ENCODE data around the gene CTNNA3. TPM values are rescaled to one million over a fixed set of nuclear protein-coding genes. Genes with fewer than 3 reads are reported as not detected.
A peak's percentile ranks its signal among the peaks of the same experiment; 100 is the strongest.
"Not testable (repeated sequence)": the region's sequence is repeated elsewhere in the genome, so short reads cannot be mapped to it uniquely, and the experiment has no call there.

Gene CTNNA3
- total RNA-seq, 1 donor from 2014 or later, result 3.3 TPM

DNA sequence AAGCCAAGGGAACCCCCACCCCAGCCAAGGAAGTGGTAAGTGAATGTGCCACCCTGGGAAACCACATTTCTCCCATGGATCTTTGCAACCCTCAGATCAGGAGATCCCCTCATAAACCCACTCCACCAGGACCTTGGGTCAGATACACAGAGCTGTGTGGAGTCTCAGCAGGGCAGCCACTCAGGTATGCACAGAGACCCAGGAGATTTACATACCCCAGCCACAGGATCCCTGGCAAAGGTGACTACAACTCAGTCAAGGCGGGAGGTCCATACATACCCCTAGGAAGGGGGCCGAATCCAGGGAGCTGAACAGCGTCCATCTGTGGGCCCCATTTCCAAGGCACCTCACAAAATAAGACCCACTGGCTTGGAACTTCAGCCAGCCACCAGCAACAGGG is 293.4 kb downstream of the CTNNA3 start:
- peaks cover 4% of the 10 kb centered on the region for H3K9me3 Mint-ChIP-seq (ENCODE audit: unreplicated experiment)
- no peak overlapping the region for H3K27ac Mint-ChIP-seq (ENCODE audit: unreplicated experiment)
- no peak for DNase-seq
- H3K4me3 Mint-ChIP-seq (ENCODE audit: unreplicated experiment), result no peak overlapping the region
- TF ChIP-seq, protein P1, sequence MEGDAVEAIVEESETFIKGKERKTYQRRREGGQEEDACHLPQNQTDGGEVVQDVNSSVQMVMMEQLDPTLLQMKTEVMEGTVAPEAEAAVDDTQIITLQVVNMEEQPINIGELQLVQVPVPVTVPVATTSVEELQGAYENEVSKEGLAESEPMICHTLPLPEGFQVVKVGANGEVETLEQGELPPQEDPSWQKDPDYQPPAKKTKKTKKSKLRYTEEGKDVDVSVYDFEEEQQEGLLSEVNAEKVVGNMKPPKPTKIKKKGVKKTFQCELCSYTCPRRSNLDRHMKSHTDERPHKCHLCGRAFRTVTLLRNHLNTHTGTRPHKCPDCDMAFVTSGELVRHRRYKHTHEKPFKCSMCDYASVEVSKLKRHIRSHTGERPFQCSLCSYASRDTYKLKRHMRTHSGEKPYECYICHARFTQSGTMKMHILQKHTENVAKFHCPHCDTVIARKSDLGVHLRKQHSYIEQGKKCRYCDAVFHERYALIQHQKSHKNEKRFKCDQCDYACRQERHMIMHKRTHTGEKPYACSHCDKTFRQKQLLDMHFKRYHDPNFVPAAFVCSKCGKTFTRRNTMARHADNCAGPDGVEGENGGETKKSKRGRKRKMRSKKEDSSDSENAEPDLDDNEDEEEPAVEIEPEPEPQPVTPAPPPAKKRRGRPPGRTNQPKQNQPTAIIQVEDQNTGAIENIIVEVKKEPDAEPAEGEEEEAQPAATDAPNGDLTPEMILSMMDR (IDR thresholded peaks at IDR 0.05; ENCODE audit: partially characterized antibody, unreplicated experiment), result no peak
- no peaks in the 10 kb centered on the region for H3K36me3 Mint-ChIP-seq (ENCODE audit: unreplicated experiment)
- H3K4me1 Mint-ChIP-seq (ENCODE audit: low read depth, unreplicated experiment), result no peaks in the 10 kb centered on the region
- H3K27me3 Mint-ChIP-seq (ENCODE audit: unreplicated experiment), result peaks cover 2% of the 10 kb centered on the region

DNA sequence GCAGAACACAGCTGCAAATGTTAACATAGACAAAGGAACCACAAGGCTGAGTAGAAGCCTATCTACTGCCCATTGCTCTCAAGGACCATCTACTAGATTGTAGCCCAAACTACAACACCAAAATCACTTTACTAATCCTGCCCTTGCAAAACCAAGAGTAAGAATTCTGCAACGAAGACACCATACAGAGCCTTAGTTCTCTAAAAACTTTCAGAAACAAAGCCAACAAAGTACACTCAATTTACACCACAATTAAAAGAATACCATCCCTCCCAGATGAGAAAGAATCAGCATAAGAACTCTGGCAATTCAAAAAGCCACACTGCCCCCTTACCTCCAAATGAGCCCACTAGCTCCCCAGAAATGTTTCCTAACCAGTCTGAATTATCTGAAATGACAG is 294.3 kb downstream of the CTNNA3 start:
- H3K9me3 Mint-ChIP-seq (ENCODE audit: unreplicated experiment), result peaks cover 4% of the 10 kb centered on the region
- no peak overlapping the region for H3K27ac Mint-ChIP-seq (ENCODE audit: unreplicated experiment)
- H3K4me1 Mint-ChIP-seq (ENCODE audit: low read depth, unreplicated experiment), result no peaks in the 10 kb centered on the region
- no peak for DNase-seq
- H3K36me3 Mint-ChIP-seq (ENCODE audit: unreplicated experiment), result peaks cover 6% of the 10 kb centered on the region
- H3K27me3 Mint-ChIP-seq (ENCODE audit: unreplicated experiment), result peaks cover 2% of the 10 kb centered on the region
- H3K4me3 Mint-ChIP-seq (ENCODE audit: unreplicated experiment), result no peak overlapping the region
- TF ChIP-seq, protein P1 (IDR thresholded peaks at IDR 0.05; ENCODE audit: partially characterized antibody, unreplicated experiment), result no peak

DNA sequence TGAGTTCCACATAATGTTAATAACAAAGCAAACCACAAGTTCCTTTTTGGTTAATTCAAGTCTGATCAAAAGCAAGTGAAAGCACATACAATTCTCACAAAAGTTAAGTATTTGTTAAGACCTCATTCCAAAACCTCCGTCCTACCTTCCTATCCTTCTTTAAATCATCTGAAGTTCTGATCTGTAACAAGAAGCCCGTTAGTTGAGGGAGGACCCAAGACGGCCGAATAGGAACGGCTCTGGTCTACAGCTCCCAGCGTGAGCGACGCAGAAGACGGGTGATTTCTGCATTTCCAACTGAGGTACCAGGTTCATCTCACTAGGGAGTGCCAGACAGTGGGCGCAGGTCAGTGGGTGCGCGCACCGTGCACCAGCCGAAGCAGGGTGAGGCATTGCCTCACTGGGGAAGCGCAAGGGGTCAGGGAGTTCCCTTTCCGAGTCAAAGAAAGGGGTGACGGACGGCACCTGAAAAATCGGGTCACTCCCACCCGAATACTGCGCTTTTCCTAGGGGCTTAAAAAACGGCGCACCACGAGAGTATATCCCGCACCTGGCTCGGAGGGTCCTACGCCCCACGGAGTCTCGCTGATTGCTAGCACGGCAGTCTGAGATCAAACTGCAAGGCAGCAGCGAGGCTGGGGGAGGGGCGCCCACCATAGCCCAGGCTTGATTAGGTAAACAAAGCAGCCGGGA is 309.0 kb downstream of the CTNNA3 start:
- Mint-ChIP-seq H3K4me3 (ENCODE audit: unreplicated experiment) (peak overlapping the region; percentile 93), H3K27ac (ENCODE audit: unreplicated experiment) (peak overlapping the region; percentile 95), H3K4me1 (ENCODE audit: low read depth, unreplicated experiment) (peaks cover 17% of the 10 kb centered on the region)
- peak; percentile 46 for DNase-seq
- not testable (repeated sequence) for H3K27me3 Mint-ChIP-seq (ENCODE audit: unreplicated experiment); H3K9me3 Mint-ChIP-seq (ENCODE audit: unreplicated experiment); H3K36me3 Mint-ChIP-seq (ENCODE audit: unreplicated experiment)

DNA sequence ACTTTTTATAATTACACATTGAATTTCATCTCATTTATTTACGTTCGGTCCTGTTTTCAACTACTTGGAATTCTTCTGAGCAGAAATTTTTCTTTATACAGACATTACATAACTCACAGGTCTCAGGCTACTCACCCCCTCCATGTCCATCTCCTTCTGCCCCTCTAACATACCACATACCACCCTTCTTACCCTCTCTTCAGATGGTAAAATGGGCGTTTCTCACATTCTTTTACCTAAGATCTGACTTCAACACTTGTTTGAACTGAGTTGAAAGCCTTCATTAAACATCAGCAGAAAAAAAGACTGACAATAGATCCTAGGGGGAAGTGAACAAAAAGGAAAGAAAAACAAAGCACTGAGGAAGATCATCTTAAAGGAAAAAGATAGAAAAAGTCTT is 309.7 kb downstream of the CTNNA3 start:
- peaks cover 17% of the 10 kb centered on the region for H3K4me1 Mint-ChIP-seq (ENCODE audit: low read depth, unreplicated experiment)
- H3K9me3 Mint-ChIP-seq (ENCODE audit: unreplicated experiment), result peaks cover 2% of the 10 kb centered on the region
- no peaks in the 10 kb centered on the region for H3K36me3 Mint-ChIP-seq (ENCODE audit: unreplicated experiment)
- H3K27me3 Mint-ChIP-seq (ENCODE audit: unreplicated experiment), result no peaks in the 10 kb centered on the region
- no peak for DNase-seq
- no peak overlapping the region for H3K27ac Mint-ChIP-seq (ENCODE audit: unreplicated experiment)
- TF ChIP-seq, protein P1 (IDR thresholded peaks at IDR 0.05; ENCODE audit: partially characterized antibody, unreplicated experiment), result no peak
- peak overlapping the region; percentile 93 for H3K4me3 Mint-ChIP-seq (ENCODE audit: unreplicated experiment)

DNA sequence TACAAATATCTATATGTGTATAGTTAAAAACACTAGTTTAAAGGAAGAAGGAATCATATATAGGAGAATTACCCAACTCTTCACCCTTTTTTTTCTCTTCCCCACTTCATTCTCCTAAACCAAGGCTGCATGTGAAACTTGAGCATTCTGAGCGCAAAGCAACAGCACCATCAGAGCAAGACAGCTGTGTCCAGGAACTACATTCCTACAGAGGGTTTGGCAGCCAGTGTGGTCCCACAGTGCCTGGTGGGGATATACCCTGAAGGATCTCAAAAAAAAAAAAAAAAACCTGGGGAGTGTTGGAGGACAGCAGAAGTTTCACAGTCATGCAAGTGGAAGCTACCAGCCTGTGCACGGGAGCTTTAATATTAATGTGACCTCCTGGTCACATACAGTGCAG is 310.4 kb downstream of the CTNNA3 start:
- TF ChIP-seq, protein P1 (IDR thresholded peaks at IDR 0.05; ENCODE audit: partially characterized antibody, unreplicated experiment), result no peak
- no peak for DNase-seq
- no peaks in the 10 kb centered on the region for H3K27me3 Mint-ChIP-seq (ENCODE audit: unreplicated experiment)
- no peak overlapping the region for H3K27ac Mint-ChIP-seq (ENCODE audit: unreplicated experiment)
- peaks cover 2% of the 10 kb centered on the region for H3K9me3 Mint-ChIP-seq (ENCODE audit: unreplicated experiment)
- no peak overlapping the region for H3K4me3 Mint-ChIP-seq (ENCODE audit: unreplicated experiment)
- H3K36me3 Mint-ChIP-seq (ENCODE audit: unreplicated experiment), result no peaks in the 10 kb centered on the region
- peaks cover 17% of the 10 kb centered on the region for H3K4me1 Mint-ChIP-seq (ENCODE audit: low read depth, unreplicated experiment)
